Measurements from ENCODE around the gene PPP1R12B.
A peak's percentile ranks its signal among the peaks of the same experiment; 100 is the strongest.

PPP1R12B gene

GRCh38 chr1:202348509-202349205 lies at the start of gene PPP1R12B:
Gene PPP1R12B, plus strand, starts transcription at chr1:202348699. Its CDS starts 153 bp downstream, at chr1:202348852.
- H3K4me3 ChIP-seq (ENCODE audit: low read depth, low read length), result peak within 1 kb of the TSS; percentile 98
- TF ChIP-seq, protein P1, sequence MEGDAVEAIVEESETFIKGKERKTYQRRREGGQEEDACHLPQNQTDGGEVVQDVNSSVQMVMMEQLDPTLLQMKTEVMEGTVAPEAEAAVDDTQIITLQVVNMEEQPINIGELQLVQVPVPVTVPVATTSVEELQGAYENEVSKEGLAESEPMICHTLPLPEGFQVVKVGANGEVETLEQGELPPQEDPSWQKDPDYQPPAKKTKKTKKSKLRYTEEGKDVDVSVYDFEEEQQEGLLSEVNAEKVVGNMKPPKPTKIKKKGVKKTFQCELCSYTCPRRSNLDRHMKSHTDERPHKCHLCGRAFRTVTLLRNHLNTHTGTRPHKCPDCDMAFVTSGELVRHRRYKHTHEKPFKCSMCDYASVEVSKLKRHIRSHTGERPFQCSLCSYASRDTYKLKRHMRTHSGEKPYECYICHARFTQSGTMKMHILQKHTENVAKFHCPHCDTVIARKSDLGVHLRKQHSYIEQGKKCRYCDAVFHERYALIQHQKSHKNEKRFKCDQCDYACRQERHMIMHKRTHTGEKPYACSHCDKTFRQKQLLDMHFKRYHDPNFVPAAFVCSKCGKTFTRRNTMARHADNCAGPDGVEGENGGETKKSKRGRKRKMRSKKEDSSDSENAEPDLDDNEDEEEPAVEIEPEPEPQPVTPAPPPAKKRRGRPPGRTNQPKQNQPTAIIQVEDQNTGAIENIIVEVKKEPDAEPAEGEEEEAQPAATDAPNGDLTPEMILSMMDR (IDR thresholded peaks at IDR 0.05; ENCODE audit: low read depth, low read length), result no peak

DNA sequence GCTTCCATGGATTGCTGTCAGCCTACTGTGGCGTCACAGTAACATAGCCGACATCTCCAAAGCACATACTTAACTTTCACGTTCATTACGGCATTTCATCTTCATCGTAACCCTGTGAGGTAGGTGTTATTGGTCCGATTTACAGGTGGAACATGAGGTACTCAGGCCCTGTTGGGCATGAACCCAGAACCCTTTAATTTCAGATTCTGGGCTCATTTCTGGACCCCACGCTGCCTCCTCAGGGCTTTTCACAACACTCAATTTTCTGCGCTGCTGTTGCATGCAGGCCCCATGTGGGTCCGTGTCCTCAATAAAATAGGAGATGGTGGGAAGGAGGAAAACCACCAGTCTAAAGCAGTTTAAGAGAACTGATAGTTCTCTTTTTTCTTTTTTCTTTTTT lies 46.3 kb upstream of the PPP1R12B start:
- TF ChIP-seq, protein P1 (IDR thresholded peaks at IDR 0.05; ENCODE audit: low read depth, low read length), result no peak
- H3K4me3 ChIP-seq (ENCODE audit: low read depth, low read length), result no peak overlapping the region

- TF ChIP-seq, protein P1 (IDR thresholded peaks at IDR 0.05; ENCODE audit: low read depth, low read length), result no peak
- no peak overlapping the region for H3K4me3 ChIP-seq (ENCODE audit: low read depth, low read length)
These were observed 44.1 kb upstream of the PPP1R12B start for GRCh38 chr1:202304375-202304774.

GRCh38 chr1:202305168-202305567 lies 43.3 kb upstream of the PPP1R12B start:
- H3K4me3 ChIP-seq (ENCODE audit: low read depth, low read length), result no peak overlapping the region
- TF ChIP-seq, protein P1 (IDR thresholded peaks at IDR 0.05; ENCODE audit: low read depth, low read length), result no peak

DNA sequence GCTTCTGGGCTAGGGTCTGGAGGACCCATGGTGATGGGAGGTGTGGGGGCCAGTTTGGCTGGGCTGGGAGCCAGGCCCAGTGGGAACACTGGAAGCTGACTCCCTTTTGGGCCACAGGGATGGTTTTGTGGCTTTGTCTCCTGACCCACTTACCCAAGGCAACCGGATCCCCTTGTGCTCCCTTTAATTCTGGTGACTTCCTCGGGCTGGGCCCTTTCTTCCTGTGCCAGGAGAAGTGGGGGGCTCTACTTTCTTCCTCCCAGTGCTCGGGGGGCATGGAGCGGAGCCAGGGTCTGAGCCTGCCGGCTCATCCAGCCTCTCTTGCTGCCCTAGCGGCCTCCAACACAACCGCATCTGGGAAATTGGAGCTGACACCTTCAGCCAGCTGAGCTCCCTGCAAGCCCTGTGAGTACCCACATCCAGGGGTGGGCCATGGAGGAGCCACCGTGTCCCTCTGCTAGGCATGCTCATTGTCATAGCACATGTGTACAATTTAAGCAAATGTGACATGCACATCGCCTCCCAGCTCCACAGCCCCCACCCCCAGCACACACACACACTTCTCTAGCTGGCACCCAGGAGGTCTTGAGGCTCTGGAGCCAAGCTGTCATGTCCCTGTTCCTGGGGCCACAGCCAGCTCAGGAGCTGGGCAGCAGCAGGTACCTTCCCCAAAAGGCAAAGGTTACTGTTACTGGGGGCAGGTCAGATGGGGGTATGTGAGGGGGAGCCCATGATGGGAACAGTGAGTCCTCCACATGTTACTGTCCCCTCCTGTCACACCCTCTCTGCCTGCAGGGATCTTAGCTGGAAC lies 41.8 kb upstream of the PPP1R12B start:
- TF ChIP-seq, protein P1 (IDR thresholded peaks at IDR 0.05; ENCODE audit: low read depth, low read length), result no peak
- no peak overlapping the region for H3K4me3 ChIP-seq (ENCODE audit: low read depth, low read length)

- TF ChIP-seq, protein P1 (IDR thresholded peaks at IDR 0.05; ENCODE audit: low read depth, low read length), result no peak
These were observed 38.3 kb upstream of the PPP1R12B start for GRCh38 chr1:202310071-202310725.

More at GRCh38 chr1:202310071-202310725, 38.3 kb upstream of the PPP1R12B start:
- H3K4me3 ChIP-seq (ENCODE audit: low read depth, low read length), result no peak overlapping the region
